Stimulated activated CD4-positive, alpha-beta T cell treated with anti-CD3 and anti-CD28 coated beads, Interleukin-1b, Interleukin-23, amount 100 ng/mL, for 24 hours (primary cell): Measurements from ENCODE around the gene SPEF2.
"Not testable (repeated sequence)": the region's sequence is repeated elsewhere in the genome, so short reads cannot be mapped to it uniquely, and the experiment has no call there.

Experiments used
- DNase-seq, 4 experiments: peaks; one replicate each; pipeline ENCODE4 v3.0.0-alpha.2; 2020; ENCODE audit warnings: low read depth in 4 of 4, low spot score in 1 of 4

SPEF2 gene

GRCh38 chr5:35852084-35852734 lies 234.5 kb downstream of the SPEF2 start:
- DNase-seq: peak in 1 of 4 experiments; percentile 38

- no peak for DNase-seq
Measured at GRCh38 chr5:35852773-35853172, 235.1 kb downstream of the SPEF2 start.

- DNase-seq: peak in 3 of 4 experiments; percentile 42 to 45 (median 44)
Measured at GRCh38 chr5:35853631-35854030, 236.0 kb downstream of the SPEF2 start.

- DNase-seq: peak in 2 of 4 experiments; percentile 34 to 46
Measured at GRCh38 chr5:35854248-35854647, 236.6 kb downstream of the SPEF2 start.

- DNase-seq: no peak
Measured at GRCh38 chr5:35855187-35855586, 237.5 kb downstream of the SPEF2 start.

- DNase-seq: not testable (repeated sequence)
Measured at GRCh38 chr5:35856186-35856764, 238.6 kb downstream of the SPEF2 start.

GRCh38 chr5:35856765-35857351 lies 239.2 kb downstream of the SPEF2 start, which contains the start of gene IL7R:
Gene IL7R, plus strand, starts transcription at chr5:35856891. Its CDS starts 87 bp downstream, at chr5:35856978.
- DNase-seq: no peak

GRCh38 chr5:35857606-35858205 lies 240.0 kb downstream of the SPEF2 start:
- no peak for DNase-seq

GRCh38 chr5:35859101-35859661 lies 241.5 kb downstream of the SPEF2 start:
- DNase-seq: no peak

- no peak for DNase-seq
Measured at GRCh38 chr5:35860686-35861085, 243.0 kb downstream of the SPEF2 start.

GRCh38 chr5:35861718-35862117 lies 244.1 kb downstream of the SPEF2 start:
- no peak for DNase-seq

- DNase-seq: no peak
Measured at GRCh38 chr5:35862126-35862525, 244.5 kb downstream of the SPEF2 start.

- DNase-seq: no peak
Measured at GRCh38 chr5:35863159-35863558, 245.5 kb downstream of the SPEF2 start.
